Measurements from ENCODE around the gene UQCC2. TPM values are rescaled to one million over a fixed set of nuclear protein-coding genes. Genes with fewer than 3 reads are reported as not detected.

The UQCC2 gene
- total RNA-seq, 4 donors from 2014 or later: 21.1 to 74.7 (median 32.7) TPM

GRCh38 chr6:33691456-33692077 is 19.9 kb downstream of the UQCC2 start:
- H3K27ac ChIP-seq: no peak overlapping the region
- H3K36me3 ChIP-seq: peaks cover 85 to 92% of the 10 kb centered on the region in 2 donors
- WGBS, 2 donors: 82 to 92% methylated on average over 12 to 13 of the region's 15 CpGs
- H3K4me3 ChIP-seq (replicated peaks in 1 of 3): no peak overlapping the region
- TF ChIP-seq POLR2A (IDR thresholded peaks at IDR 0.05) (no peak), CTCF (IDR thresholded peaks at IDR 0.05) (no peak)
- DNase-seq: no peak
- no peaks in the 10 kb centered on the region for H3K27me3 ChIP-seq
- intact Hi-C loops (cut with DNase I): no loop called here
- peaks cover 3 to 26% of the 10 kb centered on the region in 2 donors for H3K4me1 ChIP-seq
- H3K9me3 ChIP-seq: no peaks in the 10 kb centered on the region

GRCh38 chr6:33690766-33691165 is 20.7 kb downstream of the UQCC2 start:
- Histone ChIP-seq H3K4me3 (replicated peaks in 1 of 3) (no peak overlapping the region), H3K4me1 (peaks cover 0 to 18% of the 10 kb centered on the region in 2 donors), H3K27ac (no peak overlapping the region), H3K9me3 (no peaks in the 10 kb centered on the region), H3K36me3 (peaks cover 89 to 93% of the 10 kb centered on the region in 2 donors), H3K27me3 (no peaks in the 10 kb centered on the region)
- intact Hi-C loops (cut with DNase I): no loop called here
- TF ChIP-seq CTCF (IDR thresholded peaks at IDR 0.05) (no peak), POLR2A (IDR thresholded peaks at IDR 0.05) (no peak)
- WGBS, 2 donors: 90 to 91% methylated on average over 13 of the region's 13 CpGs
- no peak for DNase-seq

GRCh38 chr6:33689879-33690278 is 21.6 kb downstream of the UQCC2 start:
- intact Hi-C loops (cut with DNase I): loop anchor here (5.0 kb wide), 1 partner anchor 53 kb away; no protein-coding TSS in a partner anchor
- WGBS, 2 donors: 94 to 100% methylated on average over 2 to 10 of the region's 10 CpGs

DNA sequence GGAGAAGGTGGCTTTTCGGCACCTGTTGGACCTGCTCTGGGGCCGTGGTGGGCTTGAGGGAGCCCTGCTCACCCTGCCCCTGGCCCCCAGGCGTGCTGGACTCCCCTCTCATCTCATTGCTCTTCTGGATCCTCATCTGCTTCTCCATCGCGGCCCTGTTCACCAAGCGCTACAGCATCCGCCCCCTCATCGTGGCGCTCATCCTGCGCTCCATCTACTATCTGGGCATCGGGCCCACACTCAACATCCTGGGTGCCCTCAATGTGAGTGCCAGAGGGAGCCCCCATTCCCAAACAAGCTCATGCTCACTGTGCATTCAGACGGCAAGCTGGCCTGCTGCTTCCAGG is 22.4 kb downstream of the UQCC2 start:
- no peak overlapping the region for H3K4me3 ChIP-seq (replicated peaks in 1 of 3)
- TF ChIP-seq POLR2A (IDR thresholded peaks at IDR 0.05): no peak
- no peak for TF ChIP-seq CTCF (IDR thresholded peaks at IDR 0.05)
- no peaks in the 10 kb centered on the region for H3K27me3 ChIP-seq
- H3K27ac ChIP-seq: no peak overlapping the region
- H3K36me3 ChIP-seq: peaks cover 95 to 98% of the 10 kb centered on the region in 2 donors
- H3K9me3 ChIP-seq: no peaks in the 10 kb centered on the region
- intact Hi-C loops (cut with DNase I): loop anchor here (5.0 kb wide), 1 partner anchor 52 kb away; no protein-coding TSS in a partner anchor
- H3K4me1 ChIP-seq: peaks cover 0 to 3% of the 10 kb centered on the region in 2 donors
- DNase-seq: no peak
- 79 to 87% methylated on average over 12 of the region's 12 CpGs for WGBS, 2 donors

More at GRCh38 chr6:33689879-33690278, 21.6 kb downstream of the UQCC2 start:
- no peaks in the 10 kb centered on the region for H3K9me3 ChIP-seq
- H3K4me1 ChIP-seq: peaks cover 0 to 9% of the 10 kb centered on the region in 2 donors
- H3K27me3 ChIP-seq: no peaks in the 10 kb centered on the region
- TF ChIP-seq POLR2A (IDR thresholded peaks at IDR 0.05) (no peak), CTCF (IDR thresholded peaks at IDR 0.05) (no peak)
- H3K27ac ChIP-seq: no peak overlapping the region
- no peak overlapping the region for H3K4me3 ChIP-seq (replicated peaks in 1 of 3)
- H3K36me3 ChIP-seq: peaks cover 91 to 93% of the 10 kb centered on the region in 2 donors
- DNase-seq: no peak

DNA sequence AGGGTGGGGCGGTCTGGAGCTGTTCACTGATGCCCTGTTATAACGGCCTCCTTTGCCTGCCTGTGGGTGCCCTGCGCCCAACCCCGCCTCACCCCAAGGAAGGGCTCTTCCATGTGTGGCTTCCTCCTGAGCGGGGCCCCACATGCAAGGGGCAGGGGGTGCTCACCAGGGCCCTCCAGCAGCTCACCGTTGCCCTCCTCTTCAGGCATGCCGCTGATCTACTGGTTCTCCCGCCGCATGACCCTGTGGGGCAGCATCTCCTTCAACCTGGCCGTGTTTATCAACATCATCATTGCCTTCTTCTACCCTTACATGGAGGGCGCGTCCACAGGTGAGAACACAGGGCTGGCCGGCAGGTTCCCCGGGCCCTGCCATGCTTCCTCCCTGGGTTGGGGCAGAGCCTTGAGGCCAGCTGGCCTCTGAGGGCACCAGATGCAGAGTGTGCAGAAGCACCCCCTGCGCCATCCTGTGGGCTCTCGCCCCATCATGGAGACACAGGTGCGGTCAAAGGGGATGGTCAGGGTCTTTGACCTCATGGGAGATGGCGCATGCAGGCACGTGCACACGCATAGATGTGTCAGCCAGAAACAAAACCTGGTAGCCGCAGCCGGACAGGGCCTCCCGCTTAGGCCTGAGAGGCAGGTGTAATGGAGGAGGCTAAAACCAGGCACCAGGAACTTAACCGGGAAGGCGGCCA is 22.9 kb downstream of the UQCC2 start:
- H3K36me3 ChIP-seq: peaks cover 97 to 98% of the 10 kb centered on the region in 2 donors
- WGBS, 2 donors: 89 to 95% methylated on average over 18 to 21 of the region's 25 CpGs
- no peak for DNase-seq

More for the DNA sequence above, 22.9 kb downstream of the UQCC2 start:
- intact Hi-C loops (cut with DNase I): loop anchor here (5.0 kb wide), 1 partner anchor 51 kb away; no protein-coding TSS in a partner anchor
- H3K9me3 ChIP-seq: no peaks in the 10 kb centered on the region
- H3K4me3 ChIP-seq (replicated peaks in 1 of 3): no peak overlapping the region
- no peaks in the 10 kb centered on the region for H3K4me1 ChIP-seq
- no peak overlapping the region for H3K27ac ChIP-seq
- no peaks in the 10 kb centered on the region for H3K27me3 ChIP-seq
- no peak for TF ChIP-seq CTCF (IDR thresholded peaks at IDR 0.05)
- no peak for TF ChIP-seq POLR2A (IDR thresholded peaks at IDR 0.05)
